Neural cell (in vitro differentiated cells): Measurements from ENCODE around the gene SNTG2. TPM values are rescaled to one million over a fixed set of nuclear protein-coding genes. Genes with fewer than 3 reads are reported as not detected.

Source experiments
- H2AFZ ChIP-seq: fragments of 200-600, 300-800 bp; sonication (generic), shearing (Covaris generic); 2 replicates; pipeline ENCODE4 v1.6.0; 2014; ENCODE audit warnings: low read depth, mild to moderate bottlenecking, antibody characterized with exemption, low read length, moderate library complexity
- H3F3A ChIP-seq: fragments of 200-600 bp; shearing (Covaris generic); 2 replicates; pipeline ENCODE4 v1.6.1; 2016; ENCODE audit warnings: mild to moderate bottlenecking, moderate library complexity, mixed read lengths, antibody characterized with exemption, low read length; ENCODE audit not compliant: insufficient read depth, poor library complexity, severe bottlenecking
- H3K27ac ChIP-seq: fragments of 200-600, 300-800 bp; sonication (generic), shearing (Covaris generic); 2 replicates; pipeline ENCODE4 v1.5.1; 2014; ENCODE audit warnings: mild to moderate bottlenecking, low read length, moderate library complexity
- H3K27me3 ChIP-seq: fragments of 300-800, 200-600 bp; sonication (generic), shearing (Covaris generic); 2 replicates; pipeline ENCODE4 v1.6.0; 2014; ENCODE audit warnings: mild to moderate bottlenecking, low read depth, low read length, moderate library complexity; ENCODE audit not compliant: insufficient read depth
- H3K36me3 ChIP-seq: fragments of 300-800, 200-600 bp; sonication (generic), shearing (Covaris generic); 2 replicates; pipeline ENCODE4 v1.5.1; 2014; ENCODE audit warnings: mild to moderate bottlenecking, antibody characterized with exemption, low read length, moderate library complexity; ENCODE audit not compliant: insufficient read depth
- H3K4me2 ChIP-seq: fragments of 300-800, 200-600 bp; sonication (generic), shearing (Covaris generic); 2 replicates; pipeline ENCODE4 v1.6.0; 2014; ENCODE audit warnings: mild to moderate bottlenecking, low read length
- H3K4me3 ChIP-seq: fragments of 300-800, 200-600 bp; sonication (generic), shearing (Covaris generic); 2 replicates; pipeline ENCODE4 v1.5.1; 2014; ENCODE audit warnings: mild to moderate bottlenecking, low read length, moderate library complexity
- H3K79me2 ChIP-seq: fragments of 200-600 bp; shearing (Covaris generic); replicated peaks from 2 replicates; pipeline ENCODE4 v1.6.0; 2014; ENCODE audit warnings: mild to moderate bottlenecking, low read length, moderate library complexity; ENCODE audit not compliant: insufficient read depth
- H3K9ac ChIP-seq: fragments of 300-800, 200-600 bp; sonication (generic), shearing (Covaris generic); 2 replicates; pipeline ENCODE4 v1.6.1; 2016; ENCODE audit warnings: mild to moderate bottlenecking, low read length, mixed read lengths
- H3K9me2 ChIP-seq: fragments of 200-600 bp; shearing (Covaris generic); 2 replicates; pipeline ENCODE4 v1.6.1; 2016; ENCODE audit warnings: mild to moderate bottlenecking, low read length, mixed read lengths; ENCODE audit not compliant: insufficient read depth
- H3K9me3 ChIP-seq: fragments of 200-600, 300-800 bp; sonication (generic), shearing (Covaris generic); 2 replicates; pipeline ENCODE4 v1.6.1; 2016; ENCODE audit warnings: mild to moderate bottlenecking, mixed run types, low read length, moderate library complexity, mixed read lengths
- H4K20me1 ChIP-seq: fragments of 200-600 bp; shearing (Covaris generic); 2 replicates; pipeline ENCODE4 v1.6.1; 2016; ENCODE audit warnings: mild to moderate bottlenecking, mixed run types; ENCODE audit not compliant: insufficient read depth
- EP300 ChIP-seq: fragments of 450-650 bp; conservative IDR thresholded peaks from 2 replicates; pipeline ENCODE4 v1.6.1; 2014; ENCODE audit warnings: antibody characterized with exemption, mild to moderate bottlenecking, moderate library complexity; ENCODE audit not compliant: poor library complexity, severe bottlenecking
- EZH2 ChIP-seq: fragments of 200-600, 300-800 bp; shearing (Covaris generic), sonication (generic); IDR thresholded peaks from 2 replicates; pipeline ENCODE4 v1.6.1; 2014; ENCODE audit warnings: antibody characterized with exemption, low read length, borderline replicate concordance, mild to moderate bottlenecking; ENCODE audit not compliant: insufficient read depth, poor library complexity, severe bottlenecking
- MXI1 ChIP-seq: fragments of 450-650 bp; conservative IDR thresholded peaks from 2 replicates; pipeline ENCODE4 v1.6.1; 2014; ENCODE audit warnings: antibody characterized with exemption, mild to moderate bottlenecking; ENCODE audit not compliant: poor library complexity, severe bottlenecking
- POLR2AphosphoS5 ChIP-seq: IDR thresholded peaks from 2 replicates; pipeline ENCODE4 v1.6.1; 2012
- RAD21 ChIP-seq: fragments of 450-650 bp; conservative IDR thresholded peaks from 2 replicates; pipeline ENCODE4 v1.6.1; 2014; ENCODE audit warnings: antibody characterized with exemption, mild to moderate bottlenecking, moderate library complexity
- REST ChIP-seq: IDR thresholded peaks from 2 replicates; pipeline ENCODE4 v1.6.1; 2012; ENCODE audit warnings: borderline replicate concordance
- SMC3 ChIP-seq: fragments of 450-650 bp; conservative IDR thresholded peaks from 2 replicates; pipeline ENCODE4 v1.6.1; 2014; ENCODE audit warnings: antibody characterized with exemption, mild to moderate bottlenecking, moderate library complexity; ENCODE audit not compliant: poor library complexity
- TAF1 ChIP-seq: IDR thresholded peaks from 2 replicates; pipeline ENCODE4 v1.6.1; 2012; ENCODE audit warnings: low read depth
- polyA plus RNA-seq: library from polyadenylated mRNA; depleted of rRNA; stranded (reverse); fragments of >200 nt; gene quantifications from 2 replicates; pipeline ENCODE4 v1.2.3, GENCODE V29; 2014
- TF ChIP-seq, protein P1 (sequence below): fragments of 450-650 bp; IDR thresholded peaks from 2 replicates; pipeline ENCODE4 v1.5.1; 2014; ENCODE audit warnings: antibody characterized with exemption, mild to moderate bottlenecking, moderate library complexity; ENCODE audit not compliant: poor library complexity, severe bottlenecking

SNTG2 gene
- polyA plus RNA-seq, 1 donor from 2014 or later: not detected

DNA sequence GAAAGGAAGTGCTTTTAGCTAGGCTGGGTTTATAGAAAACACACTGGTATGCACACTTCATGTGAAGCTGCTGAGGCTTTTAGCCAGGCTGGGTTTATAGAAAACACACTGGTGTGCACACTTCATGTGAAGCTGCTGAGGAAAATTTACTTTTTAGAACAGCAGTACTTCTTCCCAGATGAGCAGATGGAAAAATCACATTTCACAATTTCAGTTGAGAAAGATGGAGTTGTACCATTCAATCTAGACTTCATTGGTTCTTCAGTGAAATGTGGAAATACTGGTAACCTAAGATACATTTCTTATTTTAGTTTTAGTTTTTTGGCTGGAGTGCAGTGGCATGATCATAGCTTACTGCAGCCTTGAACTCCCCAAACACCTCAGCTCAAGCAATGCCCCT, 11.1 kb downstream of the SNTG2 start:
- H3K4me3 ChIP-seq: no peak overlapping the region
- no peaks in the 10 kb centered on the region for H3F3A ChIP-seq
- H3K9me3 ChIP-seq: no peaks in the 10 kb centered on the region
- TF ChIP-seq MXI1 (no peak), TAF1 (no peak), REST (no peak), EZH2 (no peak), EP300 (no peak), POLR2AphosphoS5 (no peak), RAD21 (no peak), SMC3 (no peak)
- TF ChIP-seq, protein P1, sequence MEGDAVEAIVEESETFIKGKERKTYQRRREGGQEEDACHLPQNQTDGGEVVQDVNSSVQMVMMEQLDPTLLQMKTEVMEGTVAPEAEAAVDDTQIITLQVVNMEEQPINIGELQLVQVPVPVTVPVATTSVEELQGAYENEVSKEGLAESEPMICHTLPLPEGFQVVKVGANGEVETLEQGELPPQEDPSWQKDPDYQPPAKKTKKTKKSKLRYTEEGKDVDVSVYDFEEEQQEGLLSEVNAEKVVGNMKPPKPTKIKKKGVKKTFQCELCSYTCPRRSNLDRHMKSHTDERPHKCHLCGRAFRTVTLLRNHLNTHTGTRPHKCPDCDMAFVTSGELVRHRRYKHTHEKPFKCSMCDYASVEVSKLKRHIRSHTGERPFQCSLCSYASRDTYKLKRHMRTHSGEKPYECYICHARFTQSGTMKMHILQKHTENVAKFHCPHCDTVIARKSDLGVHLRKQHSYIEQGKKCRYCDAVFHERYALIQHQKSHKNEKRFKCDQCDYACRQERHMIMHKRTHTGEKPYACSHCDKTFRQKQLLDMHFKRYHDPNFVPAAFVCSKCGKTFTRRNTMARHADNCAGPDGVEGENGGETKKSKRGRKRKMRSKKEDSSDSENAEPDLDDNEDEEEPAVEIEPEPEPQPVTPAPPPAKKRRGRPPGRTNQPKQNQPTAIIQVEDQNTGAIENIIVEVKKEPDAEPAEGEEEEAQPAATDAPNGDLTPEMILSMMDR: no peak
- H3K36me3 ChIP-seq: no peaks in the 10 kb centered on the region
- no peak overlapping the region for H3K9ac ChIP-seq
- H3K9me2 ChIP-seq: no peaks in the 10 kb centered on the region
- no peaks in the 10 kb centered on the region for H3K79me2 ChIP-seq
- H3K27me3 ChIP-seq: no peaks in the 10 kb centered on the region
- H3K27ac ChIP-seq: no peak overlapping the region
- H3K4me2 ChIP-seq: no peak overlapping the region
- H4K20me1 ChIP-seq: no peaks in the 10 kb centered on the region
- H2AFZ ChIP-seq: no peak overlapping the region

DNA sequence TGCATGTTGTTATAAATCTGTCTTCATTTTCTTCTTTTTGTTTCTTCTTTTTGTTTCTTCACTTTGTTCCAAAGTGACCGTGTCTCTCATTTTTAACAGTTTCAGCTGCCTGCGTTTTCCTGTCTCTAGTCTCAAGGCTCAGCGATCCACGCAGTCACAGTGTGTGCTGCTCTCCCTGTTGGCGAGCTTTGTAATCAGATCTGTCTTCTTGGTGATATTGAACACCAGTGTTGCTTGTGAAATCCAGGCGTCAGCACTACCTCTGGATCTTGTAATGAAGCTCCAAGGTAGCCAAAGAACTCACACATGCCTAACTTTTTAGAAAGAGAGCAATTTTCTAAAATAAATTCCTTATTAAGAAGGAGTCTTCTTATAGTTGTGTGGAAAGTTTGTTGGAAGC, 13.2 kb downstream of the SNTG2 start:
- no peak overlapping the region for H3K9ac ChIP-seq
- no peaks in the 10 kb centered on the region for H3K79me2 ChIP-seq

GRCh38 chr2:964562-964961, 13.9 kb downstream of the SNTG2 start:
- no peaks in the 10 kb centered on the region for H3F3A ChIP-seq
- H3K79me2 ChIP-seq: no peaks in the 10 kb centered on the region
- H3K4me3 ChIP-seq: no peak overlapping the region

More for the DNA sequence above, 13.2 kb downstream of the SNTG2 start:
- Histone ChIP-seq H3F3A (no peaks in the 10 kb centered on the region), H3K4me3 (no peak overlapping the region), H3K36me3 (no peaks in the 10 kb centered on the region), H3K9me2 (no peaks in the 10 kb centered on the region), H2AFZ (no peak overlapping the region), H3K4me2 (no peak overlapping the region), H3K27ac (no peak overlapping the region), H3K27me3 (no peaks in the 10 kb centered on the region), H4K20me1 (no peaks in the 10 kb centered on the region), H3K9me3 (no peaks in the 10 kb centered on the region)
- TF ChIP-seq MXI1: no peak
- TF ChIP-seq EP300: no peak
- no peak for TF ChIP-seq EZH2
- no peak for TF ChIP-seq RAD21

More at GRCh38 chr2:964562-964961, 13.9 kb downstream of the SNTG2 start:
- Histone ChIP-seq H3K27me3 (no peaks in the 10 kb centered on the region), H3K36me3 (no peaks in the 10 kb centered on the region), H3K4me2 (no peak overlapping the region), H2AFZ (no peak overlapping the region), H4K20me1 (no peaks in the 10 kb centered on the region), H3K27ac (no peak overlapping the region), H3K9ac (no peak overlapping the region), H3K9me2 (no peaks in the 10 kb centered on the region), H3K9me3 (peaks cover 4% of the 10 kb centered on the region)
- TF ChIP-seq SMC3 (no peak), EP300 (no peak), MXI1 (no peak)
